NCI-H1694 treated with DMSO at 0.1 percent for 48 hours (cell line): ENCODE data around the gene GUCA2B.
A peak's percentile ranks its signal among the peaks of the same experiment; 100 is the strongest.

Source experiments
- DNase-seq: peaks from one replicate; lab custom pipeline; 2025; lab: John Stamatoyannopoulos, UW

Gene GUCA2B

GRCh38 chr1:42143896-42144710 lies 9.1 kb upstream of the GUCA2B start:
- no peak for DNase-seq

- DNase-seq, result no peak
Observed at GRCh38 chr1:42144711-42145388, 8.4 kb upstream of the GUCA2B start.

GRCh38 chr1:42145389-42145716 lies 7.9 kb upstream of the GUCA2B start:
- no peak for DNase-seq

GRCh38 chr1:42145764-42146625 lies 7.2 kb upstream of the GUCA2B start:
- DNase-seq, result no peak

- peak; percentile 20 for DNase-seq
Observed at GRCh38 chr1:42146626-42147320, 6.4 kb upstream of the GUCA2B start.

GRCh38 chr1:42148166-42148565 lies 5.0 kb upstream of the GUCA2B start:
- no peak for DNase-seq

GRCh38 chr1:42150651-42151050 lies 2.6 kb upstream of the GUCA2B start:
- DNase-seq, result no peak

GRCh38 chr1:42152119-42152518 lies 1.1 kb upstream of the GUCA2B start:
- no peak for DNase-seq

GRCh38 chr1:42153624-42154023 lies 414 bp downstream of the GUCA2B start:
- DNase-seq, result no peak

GRCh38 chr1:42154685-42155084 lies 1.5 kb downstream of the GUCA2B start:
- no peak for DNase-seq

- no peak for DNase-seq
Observed at GRCh38 chr1:42155362-42155761, 2.2 kb downstream of the GUCA2B start.

GRCh38 chr1:42157667-42158066 lies 4.5 kb downstream of the GUCA2B start:
- no peak for DNase-seq

GRCh38 chr1:42158189-42158588 lies 5.0 kb downstream of the GUCA2B start:
- no peak for DNase-seq

- no peak for DNase-seq
Observed at GRCh38 chr1:42162181-42162580, 9.0 kb downstream of the GUCA2B start.

- no peak for DNase-seq
Observed at GRCh38 chr1:42163114-42163513, 9.9 kb downstream of the GUCA2B start.

GRCh38 chr1:42163536-42164503 lies 10.6 kb downstream of the GUCA2B start:
- peak; percentile 12 for DNase-seq

GRCh38 chr1:42164551-42165420 lies 11.6 kb downstream of the GUCA2B start, which contains the start of gene GUCA2A:
TSS of gene GUCA2A (minus strand) at chr1:42164745. CDS start at chr1:42164712, 33 bp downstream.
- DNase-seq, result no peak

GRCh38 chr1:42165511-42166210 lies 12.5 kb downstream of the GUCA2B start:
- DNase-seq, result no peak
